Eye (tissue), 1 donor: ENCODE results near the gene NPIPB13.
"Not testable (repeated sequence)": the region's sequence is repeated elsewhere in the genome, so short reads cannot be mapped to it uniquely, and the experiment has no call there.

ENCODE experiments used
- DNase-seq: peaks from one replicate; pipeline ENCODE4 v3.0.0-alpha.2; 2015

Gene NPIPB13

DNA sequence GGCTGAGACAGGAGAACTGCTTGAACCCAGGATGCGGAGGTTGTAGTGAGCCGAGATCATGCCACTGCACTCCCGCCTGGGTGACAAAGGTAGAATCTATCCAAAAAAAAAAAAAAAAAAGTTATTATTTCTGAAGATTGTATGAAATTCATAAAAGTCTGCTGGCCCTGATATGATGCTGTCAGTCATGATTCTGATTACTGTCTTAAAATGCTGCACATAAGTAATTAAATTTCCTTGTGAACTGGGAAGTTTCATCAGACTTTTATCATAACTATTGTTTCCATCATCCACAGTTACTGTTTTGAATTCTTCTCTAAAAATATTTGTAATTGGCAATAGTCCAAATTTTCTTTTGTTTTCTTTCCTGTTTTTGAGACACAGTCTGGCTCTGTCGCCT, at the start of gene NPIPB13:
TSS of gene NPIPB13 (minus strand) at position 101 of the 400 bp plus-strand sequence. CDS start 2,906 bp downstream, outside the sequence.
- not testable (repeated sequence) for DNase-seq

DNA sequence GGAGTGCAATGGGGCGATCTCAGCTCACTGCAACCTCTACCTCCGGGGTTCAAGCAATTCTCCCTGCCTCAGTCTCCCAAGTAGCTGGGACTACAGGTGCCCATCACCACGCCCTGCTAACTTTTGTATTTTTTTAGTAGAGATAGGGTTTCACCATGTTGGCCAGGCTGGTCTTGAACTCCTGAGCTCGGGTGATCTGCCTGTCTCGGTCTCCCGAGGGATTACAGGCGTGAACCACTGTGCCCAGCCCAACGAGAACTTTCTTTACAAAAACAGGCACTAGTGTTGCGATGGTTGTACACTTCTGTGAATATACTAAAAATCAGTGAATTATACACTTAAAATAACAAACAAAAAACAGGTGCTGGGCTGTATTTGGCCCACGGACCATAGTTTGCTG, 34.1 kb upstream of the NPIPB13 start:
- DNase-seq, result not testable (repeated sequence)

DNA sequence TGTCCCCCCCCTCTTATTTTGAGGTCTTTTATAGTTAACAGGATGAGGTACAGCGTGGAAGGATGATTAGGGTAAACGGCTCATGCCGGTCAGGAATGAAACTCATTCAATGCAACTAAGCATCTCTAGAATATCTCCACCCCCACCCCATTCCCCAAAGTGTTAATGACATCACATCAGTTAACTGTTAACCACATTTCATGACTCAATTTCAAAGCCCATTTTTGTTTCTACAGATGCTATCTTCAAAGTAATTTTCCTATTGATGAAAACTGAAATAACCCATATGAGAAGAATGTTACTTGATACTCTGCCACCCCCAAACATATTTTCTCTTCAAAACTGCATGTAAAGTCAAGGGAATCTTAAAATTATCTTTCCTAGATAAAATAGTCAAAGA, 30.2 kb upstream of the NPIPB13 start:
- DNase-seq, result not testable (repeated sequence)

DNA sequence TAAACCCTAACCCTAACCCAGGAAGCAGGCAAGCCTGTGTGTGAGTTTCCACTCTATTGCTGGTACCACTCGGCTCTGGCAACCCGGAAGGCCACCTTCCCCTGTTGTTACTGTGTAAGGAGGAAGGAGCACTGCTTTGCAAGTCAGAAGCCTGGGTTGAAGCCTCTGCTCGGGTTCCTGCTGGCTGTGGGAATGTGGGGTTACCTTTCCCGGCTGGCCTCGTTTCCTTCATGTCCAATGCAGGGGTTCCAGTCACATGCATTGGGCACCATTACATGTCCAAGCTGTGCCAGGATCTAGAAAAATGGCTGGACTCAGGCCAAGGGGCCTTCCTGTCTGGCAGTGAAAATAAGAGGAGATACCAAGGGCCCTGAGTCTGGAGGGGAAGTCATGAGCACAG, 31.2 kb downstream of the NPIPB13 start:
- not testable (repeated sequence) for DNase-seq

DNA sequence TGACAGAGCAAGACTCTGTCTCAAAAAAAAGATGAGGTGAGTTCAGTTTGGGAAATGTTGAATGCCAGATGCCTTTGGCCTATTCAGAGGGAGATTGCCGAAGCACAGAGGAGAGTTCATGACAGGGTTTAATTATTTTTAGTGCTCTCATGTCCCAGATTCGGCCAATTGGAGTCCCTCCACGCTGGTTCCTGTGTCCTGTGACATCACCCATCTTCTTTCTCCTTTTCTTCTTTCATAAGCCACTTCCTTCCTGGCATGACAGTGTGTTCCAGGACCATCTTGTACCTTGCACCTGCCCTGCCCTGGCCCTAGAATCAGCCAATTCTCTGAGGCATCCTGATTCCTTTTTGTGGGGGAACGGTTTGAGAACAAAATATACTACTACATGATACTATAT, 36.9 kb downstream of the NPIPB13 start:
- not testable (repeated sequence) for DNase-seq

DNA sequence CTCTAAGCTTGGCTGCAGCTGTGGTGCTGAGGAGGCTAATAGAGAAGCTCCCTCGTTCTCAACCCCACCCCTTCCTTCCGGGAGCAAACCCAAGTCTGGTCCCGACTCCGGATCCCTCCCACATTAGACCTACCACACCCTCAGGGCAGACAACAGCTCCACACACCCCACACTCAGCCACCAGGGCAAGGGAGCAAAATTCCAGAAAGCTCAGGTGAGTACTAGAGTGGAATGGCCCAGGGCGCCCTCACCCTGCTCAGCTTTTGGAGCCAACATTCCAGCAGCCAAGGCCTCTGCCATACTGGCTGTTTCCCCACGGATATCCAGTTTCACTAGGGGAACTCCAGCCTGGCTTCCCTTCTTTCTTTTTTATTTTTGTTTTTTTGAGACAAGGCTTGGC, 39.2 kb downstream of the NPIPB13 start:
- DNase-seq, result not testable (repeated sequence)

DNA sequence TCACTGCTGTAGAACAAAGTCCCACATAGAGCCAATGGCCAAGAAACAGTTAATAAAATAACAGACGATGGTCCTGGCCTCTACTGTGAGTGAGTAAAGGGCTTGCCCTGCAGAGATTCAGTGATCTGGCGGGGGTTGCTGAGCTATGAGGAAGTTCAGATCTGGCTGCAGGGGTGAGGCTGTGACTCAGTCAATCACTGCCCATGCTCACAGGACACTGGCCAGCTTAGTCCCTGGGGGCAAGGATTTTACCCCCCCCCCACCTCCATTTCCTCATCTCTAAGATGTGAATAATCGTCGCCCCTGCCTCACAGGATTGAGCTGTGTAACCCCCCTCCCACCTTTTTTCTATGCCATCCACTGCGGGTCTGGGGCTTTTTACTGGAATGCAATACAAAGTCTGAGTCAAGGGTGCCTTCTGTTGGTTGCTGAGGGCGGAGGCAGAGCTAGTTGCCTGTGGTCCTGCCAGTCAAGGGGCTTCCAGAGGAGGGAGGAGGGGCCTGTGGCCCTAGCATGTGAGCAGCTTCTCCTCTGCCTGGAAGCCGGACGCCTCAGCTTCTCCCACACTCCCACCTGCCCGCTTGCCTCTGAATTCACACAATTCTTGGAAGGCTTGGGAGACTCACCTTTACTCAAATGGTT, 41.1 kb downstream of the NPIPB13 start:
- not testable (repeated sequence) for DNase-seq

DNA sequence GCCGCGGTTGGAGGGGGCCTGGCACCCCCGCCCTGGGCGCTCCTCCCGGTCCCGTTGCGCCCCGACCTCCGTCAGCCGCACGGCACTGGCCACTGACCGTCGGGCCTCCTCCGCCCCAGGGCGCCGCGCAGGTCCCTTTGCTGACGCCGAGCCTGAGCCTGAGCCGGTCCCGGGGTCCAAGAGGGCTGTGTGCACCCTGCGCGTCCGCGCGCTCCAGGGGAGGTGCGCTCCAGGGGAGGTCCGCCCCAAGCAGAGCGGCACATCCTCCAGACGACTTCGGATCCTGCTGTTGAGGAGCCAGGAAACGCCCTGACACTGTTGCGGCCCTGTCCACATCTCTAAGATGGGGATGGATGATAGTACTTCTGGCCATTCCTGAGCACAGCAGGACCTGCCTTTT, 42.0 kb downstream of the NPIPB13 start:
- DNase-seq, result not testable (repeated sequence)

DNA sequence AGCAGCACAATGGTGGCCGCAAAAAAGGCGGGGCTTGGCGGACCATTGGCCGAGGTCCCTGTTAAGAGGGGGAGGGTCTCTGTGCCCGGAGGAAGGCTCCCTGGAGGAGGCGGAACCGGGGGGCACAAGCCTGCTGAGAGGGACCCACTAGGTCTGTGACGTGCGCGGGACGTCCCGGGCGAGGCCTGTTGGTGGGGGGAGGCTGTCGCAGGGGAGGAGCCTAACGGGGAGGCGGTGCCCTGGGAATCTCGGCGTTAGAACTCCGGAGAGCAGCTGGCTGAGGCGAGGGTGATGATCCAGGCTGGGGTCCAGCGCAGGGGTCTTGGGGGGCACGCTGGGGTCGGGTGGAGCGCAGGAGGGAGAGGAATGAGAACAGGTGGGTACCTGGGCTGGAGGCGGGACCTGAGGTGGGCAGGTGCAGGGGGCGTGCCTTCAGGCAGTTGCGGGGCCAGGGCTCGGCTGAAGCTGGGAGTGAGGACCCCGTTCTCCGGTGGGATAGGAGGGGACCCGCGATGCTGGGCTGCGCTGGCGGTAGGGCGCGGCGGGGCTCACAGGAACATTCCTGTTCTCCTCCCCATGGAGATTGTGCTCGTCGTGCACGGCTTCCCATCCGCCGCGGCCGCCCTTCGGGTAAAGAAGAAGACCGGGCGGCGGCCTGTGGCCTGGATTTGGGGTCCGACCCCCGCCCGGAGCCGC, 42.6 kb downstream of the NPIPB13 start:
- not testable (repeated sequence) for DNase-seq

DNA sequence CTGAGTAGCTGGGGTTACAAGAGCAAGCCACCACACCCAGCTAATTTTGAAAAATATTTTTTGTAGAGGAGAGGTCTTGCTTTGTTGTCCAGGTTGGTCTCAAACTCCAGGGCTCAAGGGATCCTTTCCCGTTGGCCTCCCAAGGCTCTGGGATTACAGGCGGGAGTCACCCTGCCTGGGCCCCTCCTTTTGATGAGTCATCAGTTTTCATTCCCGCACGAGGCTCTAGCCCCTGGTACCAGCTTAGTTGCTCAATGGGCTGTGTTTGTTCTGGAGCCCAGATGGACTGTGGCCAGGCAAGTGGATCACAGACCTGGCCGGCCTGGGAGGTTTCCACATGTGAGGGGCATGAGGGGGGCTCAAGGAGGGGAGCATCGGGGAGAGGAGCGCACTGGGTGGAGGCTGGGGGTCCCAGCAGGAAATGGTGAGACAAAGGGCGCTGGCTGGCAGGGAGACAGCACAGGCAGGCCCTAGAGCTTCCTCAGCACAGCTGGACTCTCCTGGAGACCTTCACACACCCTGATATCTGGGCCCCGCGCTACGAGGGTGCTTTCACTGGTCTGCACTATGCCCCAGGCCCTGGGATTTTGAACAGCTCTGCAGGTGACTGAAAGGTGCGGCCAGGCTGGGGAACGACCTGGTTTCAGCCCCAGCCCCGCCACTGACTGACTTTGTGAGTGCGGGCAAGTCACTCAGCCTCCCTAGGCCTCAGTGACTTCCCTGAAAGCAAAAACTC, 48.5 kb downstream of the NPIPB13 start:
- not testable (repeated sequence) for DNase-seq

DNA sequence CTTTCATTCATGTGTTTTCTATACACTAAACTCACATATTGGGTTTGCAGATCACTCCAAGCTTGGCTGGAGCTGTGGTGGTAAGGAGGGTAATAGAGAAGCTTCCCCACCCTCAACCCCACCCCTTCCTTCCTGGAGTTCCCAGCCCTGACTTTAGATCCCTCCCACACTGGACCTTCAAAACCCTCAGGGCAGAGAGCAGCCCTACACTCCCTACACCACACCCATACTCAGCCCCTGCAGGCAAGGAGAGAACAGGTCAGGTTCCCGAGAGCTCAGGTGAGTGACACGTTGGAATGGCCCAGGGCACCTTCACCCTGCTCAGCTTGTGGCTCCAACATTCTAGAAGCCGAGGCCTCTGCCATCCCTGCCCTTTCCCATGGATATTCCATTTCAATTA, 49.2 kb downstream of the NPIPB13 start, which contains the start of gene SULT1A3:
TSS of gene SULT1A3 (plus strand) at position 207 of the 400 bp plus-strand sequence. CDS start 1,474 bp downstream, outside the sequence.
- DNase-seq, result not testable (repeated sequence)
